ENCODE results near the gene ARHGEF40. TPM values are rescaled to one million over a fixed set of nuclear protein-coding genes. Genes with fewer than 3 reads are reported as not detected.

ARHGEF40 gene
- 10.3 to 13.8 TPM (median 12.3 TPM) in 5 replicates for total RNA-seq (2022; extraction: Qiagen RNA extraction; ENCODE audit: low read depth)

DNA sequence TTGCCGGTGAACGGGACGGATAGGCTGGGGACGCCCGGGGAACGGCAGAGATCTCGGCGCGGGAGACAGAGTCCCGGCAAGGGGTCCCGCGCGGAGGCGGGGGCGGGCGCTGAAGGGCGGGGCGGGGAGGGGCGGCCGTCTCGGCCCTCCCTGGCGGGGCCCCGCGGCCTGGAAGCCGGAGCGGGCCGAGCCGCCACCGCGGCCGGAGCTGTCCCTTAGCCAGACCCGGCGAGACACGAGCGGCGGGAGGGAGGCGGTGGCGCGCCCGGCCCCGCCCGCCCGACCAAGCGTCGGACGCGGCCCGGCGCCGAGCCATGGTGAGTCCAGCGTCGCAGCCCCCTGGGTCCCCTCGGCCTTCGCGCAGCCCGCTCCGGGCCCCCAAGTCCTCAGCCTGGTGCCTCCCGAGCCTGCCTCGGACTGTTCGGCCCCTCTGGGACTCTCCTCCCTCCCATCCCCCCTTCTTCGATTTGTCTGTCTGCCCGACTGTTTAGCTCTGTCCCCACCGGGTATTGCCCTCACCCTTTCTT, at the start of gene ARHGEF40:
Gene ARHGEF40 (plus strand): TSS at position 222 of the 527 bp plus-strand sequence. CDS start 93 bp downstream, at position 315.

DNA sequence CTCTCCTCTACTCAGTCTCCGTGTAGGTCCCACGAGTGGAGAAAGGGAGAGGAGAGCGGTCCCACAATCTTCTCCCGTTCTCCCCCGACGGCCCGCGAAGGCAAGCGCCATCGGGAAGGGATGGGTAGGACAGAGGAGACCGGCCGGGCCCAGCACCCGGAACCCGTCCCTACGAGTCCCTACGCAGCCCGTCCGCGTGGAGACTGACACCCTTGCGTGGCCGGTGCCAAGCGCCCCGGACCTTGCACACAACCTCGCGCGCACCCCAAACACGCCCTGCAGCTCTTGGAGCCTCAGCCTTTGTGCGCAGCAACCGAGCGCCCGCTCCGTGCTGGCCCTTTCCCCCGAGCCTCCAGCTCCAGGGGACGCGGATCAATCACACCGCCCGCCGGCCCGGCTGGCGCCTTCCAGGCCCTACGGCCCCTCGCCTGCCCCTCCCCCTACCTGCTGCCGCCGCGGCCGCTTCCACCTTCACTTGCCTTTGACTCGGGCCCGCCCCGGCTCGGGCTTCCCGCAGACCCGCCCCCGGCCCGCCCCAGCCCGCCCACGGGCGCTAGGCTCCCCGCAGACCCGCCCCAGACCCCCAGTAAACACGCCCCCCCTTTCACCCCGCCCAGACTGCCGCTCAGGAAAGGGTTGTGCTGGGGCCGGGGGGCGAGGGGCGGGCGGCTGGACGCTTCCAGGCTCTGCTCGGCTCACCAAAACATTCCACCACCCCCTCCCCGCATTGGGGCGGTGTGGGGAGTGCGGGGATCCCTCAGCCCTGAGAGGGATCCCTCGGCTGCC, 45.3 kb upstream of the ARHGEF40 start, which contains the start of gene NDRG2:
Gene NDRG2 (minus strand): TSS at position 477 of the 786 bp plus-strand sequence. CDS start 1,746 bp downstream, outside the sequence.

DNA sequence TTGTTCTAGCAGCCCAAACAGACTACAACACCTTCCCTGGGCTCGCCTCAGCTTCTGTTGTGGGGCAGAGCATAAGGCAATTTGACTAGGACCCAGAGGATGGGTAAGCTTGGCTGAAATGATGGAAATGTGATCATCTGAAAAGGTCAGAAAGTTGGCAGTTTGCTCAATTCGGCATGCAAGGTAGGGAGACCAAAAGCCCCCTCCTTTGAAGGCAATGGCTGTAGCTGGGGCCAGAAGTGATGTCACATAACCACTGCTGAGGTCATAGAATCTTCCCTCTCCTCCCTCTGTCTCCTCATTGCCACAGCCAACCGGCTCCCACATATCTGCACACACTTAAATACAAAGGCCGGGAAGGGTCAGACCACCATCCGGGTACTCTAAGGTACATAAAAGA, 40.2 kb upstream of the ARHGEF40 start, which contains the start of gene TPPP2:
Gene TPPP2 (plus strand): TSS at position 301 of the 400 bp plus-strand sequence. CDS start 365 bp downstream, outside the sequence.

DNA sequence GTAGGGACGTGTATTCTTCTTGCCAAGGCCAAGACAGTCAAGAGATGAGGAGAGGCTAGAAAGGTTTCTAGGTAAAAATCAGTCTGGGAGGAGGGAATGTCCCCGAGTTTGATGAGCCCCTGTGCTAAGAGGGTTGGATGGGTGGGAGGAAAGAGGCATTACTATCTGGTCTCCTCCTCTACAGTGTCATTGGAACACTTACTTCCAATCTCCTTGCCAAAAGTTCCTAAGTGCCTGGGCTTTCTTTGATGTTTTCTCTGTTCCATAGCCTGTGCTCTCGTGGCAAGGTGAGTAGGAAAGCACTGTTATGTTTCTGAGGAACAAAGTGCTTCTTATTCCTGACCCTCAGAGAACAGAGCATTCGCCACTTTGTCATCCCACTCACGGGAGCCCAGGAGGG, 35.4 kb upstream of the ARHGEF40 start, which contains the start of gene RNASE13:
Gene RNASE13 (minus strand): TSS at position 101 of the 400 bp plus-strand sequence. CDS start 519 bp downstream, outside the sequence.

DNA sequence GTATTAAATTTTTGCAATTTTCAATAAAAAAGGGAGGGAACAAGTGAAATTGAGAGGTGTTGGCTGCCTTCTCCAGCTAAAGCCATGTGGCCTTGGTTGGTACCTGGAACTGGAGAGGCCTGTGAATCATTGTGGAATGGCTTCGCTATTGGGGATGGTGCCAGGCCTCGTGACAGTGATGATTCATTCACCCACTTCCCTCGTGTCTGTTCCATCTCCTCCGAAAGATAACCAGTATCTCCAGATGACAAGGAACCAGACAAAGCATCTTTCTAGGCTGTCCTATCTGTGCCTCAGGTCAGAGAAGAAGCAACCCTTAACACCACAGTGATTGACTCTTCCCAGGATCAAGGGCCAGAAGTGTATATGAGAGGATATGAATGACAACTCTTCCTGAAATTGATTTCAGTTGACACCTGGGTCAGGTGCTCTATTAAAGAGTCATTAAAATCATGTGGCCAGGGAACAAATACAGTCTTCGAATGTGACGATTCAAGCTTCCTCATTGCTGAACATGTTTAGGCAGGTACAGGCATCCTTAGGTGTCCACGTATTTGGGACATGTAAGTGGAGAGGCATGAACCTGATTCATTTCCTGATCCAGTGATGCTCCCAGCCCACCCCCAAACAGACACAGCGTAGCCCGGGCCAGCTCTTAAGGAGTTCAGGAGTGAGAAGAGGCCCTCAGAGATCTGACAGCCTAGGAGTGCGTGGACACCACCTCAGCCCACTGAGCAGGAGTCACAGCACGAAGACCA, 28.2 kb upstream of the ARHGEF40 start, which contains the start of gene RNASE7:
Gene RNASE7 (plus strand): TSS at position 687 of the 758 bp plus-strand sequence. CDS start 631 bp downstream, outside the sequence.

DNA sequence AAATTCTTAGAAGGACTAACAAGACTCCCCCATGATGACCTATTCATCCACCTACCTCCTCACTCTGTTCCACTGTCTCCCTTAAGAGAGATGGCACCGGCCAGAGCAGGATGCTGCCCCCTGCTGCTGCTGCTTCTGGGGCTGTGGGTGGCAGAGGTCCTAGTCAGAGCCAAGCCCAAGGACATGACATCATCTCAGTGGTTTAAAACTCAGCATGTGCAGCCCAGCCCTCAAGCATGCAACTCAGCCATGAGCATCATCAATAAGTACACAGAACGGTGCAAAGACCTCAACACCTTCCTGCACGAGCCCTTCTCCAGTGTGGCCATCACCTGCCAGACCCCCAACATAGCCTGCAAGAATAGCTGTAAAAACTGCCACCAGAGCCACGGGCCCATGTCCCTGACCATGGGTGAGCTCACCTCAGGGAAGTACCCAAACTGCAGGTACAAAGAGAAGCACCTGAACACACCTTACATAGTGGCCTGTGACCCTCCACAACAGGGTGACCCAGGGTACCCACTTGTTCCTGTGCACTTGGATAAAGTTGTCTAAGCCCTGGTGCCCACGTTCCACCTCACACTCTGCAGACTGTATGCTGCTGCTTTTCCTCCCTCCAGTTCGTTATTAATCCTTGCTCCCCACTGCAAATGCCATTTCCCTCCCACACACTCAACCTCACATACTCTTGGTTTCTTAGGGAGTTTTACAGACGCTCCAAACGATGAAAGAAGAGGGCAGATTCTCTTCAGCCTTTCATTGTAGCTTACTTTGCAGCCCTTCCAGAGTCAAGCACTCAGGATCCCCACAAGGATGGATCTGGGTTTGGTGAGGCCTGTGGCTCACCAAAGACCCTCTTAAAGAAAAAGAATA, 12.1 kb upstream of the ARHGEF40 start, which contains the start of gene RNASE8:
Gene RNASE8 (plus strand): TSS at position 20 of the 873 bp plus-strand sequence. CDS start 71 bp downstream, at position 91.

DNA sequence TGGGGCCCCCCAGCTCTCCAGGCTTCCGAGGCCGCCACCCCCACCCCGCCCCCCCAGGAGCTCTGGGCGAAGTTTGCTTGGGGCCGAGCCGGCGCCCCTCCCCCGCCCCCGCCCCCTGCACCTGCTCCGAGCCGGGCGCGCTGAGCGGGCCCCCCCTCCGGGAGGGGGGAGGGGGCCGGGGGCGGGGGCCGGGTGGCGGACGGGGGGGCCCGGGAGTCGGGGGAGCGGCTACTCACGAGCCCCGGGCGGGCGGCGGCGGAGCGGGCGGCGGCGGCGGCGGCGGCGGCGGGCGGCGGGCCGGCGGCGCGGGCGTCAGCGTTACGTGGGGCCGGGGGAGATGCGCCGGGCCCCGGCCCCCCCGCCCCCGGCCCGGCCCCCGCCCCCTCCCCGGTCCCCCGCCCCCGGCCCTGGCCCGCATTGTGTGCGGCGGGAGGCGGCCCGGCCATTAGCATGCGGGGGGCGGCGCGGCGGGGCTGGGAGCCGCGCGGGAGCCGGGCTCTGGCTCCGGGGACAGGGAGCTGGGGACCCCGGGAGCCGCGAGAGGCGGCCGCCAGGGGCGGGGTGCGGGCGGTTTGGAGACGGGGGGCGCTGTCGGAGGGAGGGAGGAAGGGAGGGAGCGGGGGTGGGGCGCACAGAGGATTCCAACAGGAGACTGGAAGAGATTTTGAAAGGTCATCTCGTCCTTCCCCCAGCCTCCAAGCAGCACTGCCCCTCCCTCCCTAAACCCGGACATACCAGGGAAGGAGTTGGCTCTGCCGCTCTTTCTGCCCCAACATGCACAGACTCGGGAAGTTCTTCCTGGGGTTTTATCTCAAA, 28.2 kb downstream of the ARHGEF40 start, which contains the start of gene ZNF219:
Gene ZNF219 (minus strand): TSS at position 580 of the 816 bp plus-strand sequence. CDS start 5,064 bp downstream, outside the sequence.

DNA sequence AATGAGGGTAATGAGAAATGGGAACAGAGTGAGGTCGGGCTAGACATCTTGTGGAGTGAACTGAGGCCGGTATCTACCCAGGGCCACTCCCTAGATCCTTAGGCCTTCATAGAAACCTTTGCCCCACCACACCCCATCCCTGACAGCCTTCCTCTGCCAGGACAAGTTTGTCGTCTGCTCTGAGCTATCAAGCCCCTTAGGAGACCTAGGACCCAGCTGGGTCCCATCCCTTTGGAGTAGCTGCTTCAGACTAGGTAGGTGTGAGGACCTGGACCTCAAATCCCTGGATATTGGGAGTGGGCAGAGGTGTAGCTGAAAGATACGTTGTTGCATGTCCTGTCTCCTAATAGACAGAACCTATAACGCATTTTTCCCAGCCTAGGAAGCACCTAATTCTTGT, 30.8 kb downstream of the ARHGEF40 start, which contains the start of gene TMEM253:
Gene TMEM253 (plus strand): TSS at position 136 of the 400 bp plus-strand sequence. CDS start 278 bp downstream, outside the sequence.

Other genes with a start within 250 kb of the ARHGEF40 start
- not detected in 5 replicates for gene RNASE3, start 178.9 kb upstream of the ARHGEF40 start, total RNA-seq (2022; extraction: Qiagen RNA extraction; ENCODE audit: low read depth)
- gene RNASE2, start 114.8 kb upstream of the ARHGEF40 start, total RNA-seq (2022; extraction: Qiagen RNA extraction; ENCODE audit: low read depth), result not detected in 5 replicates
- 70.0 to 77.7 TPM (median 75.4 TPM) in 5 replicates for gene METTL17, start 80.3 kb upstream of the ARHGEF40 start, total RNA-seq (2022; extraction: Qiagen RNA extraction; ENCODE audit: low read depth)
- 0.09 TPM in 1 of 5 replicates, not detected in the others for gene SLC39A2, start 71.0 kb upstream of the ARHGEF40 start, total RNA-seq (2022; extraction: Qiagen RNA extraction; ENCODE audit: low read depth)
- gene NDRG2, start 45.2 kb upstream of the ARHGEF40 start, total RNA-seq (2022; extraction: Qiagen RNA extraction; ENCODE audit: low read depth), result 2.8 to 3.7 TPM (median 3.0 TPM) in 5 replicates
- gene TPPP2, start 40.1 kb upstream of the ARHGEF40 start, total RNA-seq (2022; extraction: Qiagen RNA extraction; ENCODE audit: low read depth), result not detected in 5 replicates
- gene RNASE13, start 35.5 kb upstream of the ARHGEF40 start, total RNA-seq (2022; extraction: Qiagen RNA extraction; ENCODE audit: low read depth), result not detected in 5 replicates
- gene RNASE7, start 27.9 kb upstream of the ARHGEF40 start, total RNA-seq (2022; extraction: Qiagen RNA extraction; ENCODE audit: low read depth), result not detected in 5 replicates
- gene RNASE8, start 12.5 kb upstream of the ARHGEF40 start, total RNA-seq (2022; extraction: Qiagen RNA extraction; ENCODE audit: low read depth), result not detected in 5 replicates
- 19.5 to 32.9 TPM (median 29.0 TPM) in 5 replicates for gene ZNF219, start 28.4 kb downstream of the ARHGEF40 start, total RNA-seq (2022; extraction: Qiagen RNA extraction; ENCODE audit: low read depth)
- 0.37 to 1.4 TPM (median 1.1 TPM) in 5 replicates for gene TMEM253, start 30.8 kb downstream of the ARHGEF40 start, total RNA-seq (2022; extraction: Qiagen RNA extraction; ENCODE audit: low read depth)
- gene OR5AU1, start 85.8 kb downstream of the ARHGEF40 start, total RNA-seq (2022; extraction: Qiagen RNA extraction; ENCODE audit: low read depth), result not detected in 5 replicates
- gene HNRNPC, start 199.1 kb downstream of the ARHGEF40 start, total RNA-seq (2022; extraction: Qiagen RNA extraction; ENCODE audit: low read depth), result 834 to 993 TPM (median 864 TPM) in 5 replicates
- gene RPGRIP1, start 209.8 kb downstream of the ARHGEF40 start, total RNA-seq (2022; extraction: Qiagen RNA extraction; ENCODE audit: low read depth), result 0.24 to 0.54 TPM (median 0.26 TPM) in 5 replicates

Measured in A549 treated with DMSO at 1 μM for 4 hours (cell line).